ENCODE results near the gene CCDC85A. TPM values are rescaled to one million over a fixed set of nuclear protein-coding genes. Genes with fewer than 3 reads are reported as not detected.
A peak's percentile ranks its signal among the peaks of the same experiment; 100 is the strongest.

Gene CCDC85A
- total and polyA plus RNA-seq, 9 donors: 2.8 to 5.5 (median 4.4) TPM

DNA sequence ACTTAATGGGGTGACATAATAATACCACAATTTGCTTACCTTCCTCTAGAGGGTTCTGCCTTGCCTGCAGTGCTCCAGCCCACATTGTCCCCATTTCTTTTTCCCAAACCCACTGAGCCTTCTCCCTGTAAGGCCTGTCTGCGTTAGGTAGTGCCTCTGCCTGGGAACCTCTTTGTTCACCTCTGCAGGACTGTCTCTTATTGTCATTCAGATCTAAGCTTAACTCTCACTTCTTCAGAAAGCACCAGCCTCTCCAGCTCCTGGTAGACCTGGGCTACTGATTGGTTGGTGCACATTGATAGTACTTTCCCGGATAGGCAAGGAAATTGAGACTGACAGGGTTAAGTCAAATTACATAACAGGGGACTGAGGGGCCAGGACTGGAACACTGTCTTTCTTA is 49.1 kb downstream of the CCDC85A start:
- no peak overlapping the region for H3K4me3 ChIP-seq (ENCODE audit: low read length)
- H3K9me3 ChIP-seq (replicated peaks; ENCODE audit: control insufficient read depth, low read depth, low read length): no peaks in the 10 kb centered on the region
- H3K27ac ChIP-seq (ENCODE audit: low read length): no peak overlapping the region
- 83% methylated on average over 1 of the region's 2 CpGs for WGBS (ENCODE audit: insufficient coverage)
- H3K36me3 ChIP-seq (ENCODE audit: control insufficient read depth, insufficient read depth, low read length): no peaks in the 10 kb centered on the region
- DNase-seq: no peak
- peaks cover 2% of the 10 kb centered on the region for H3K4me1 ChIP-seq (ENCODE audit: control insufficient read depth, insufficient read depth, low read length)
- no peaks in the 10 kb centered on the region for H3K27me3 ChIP-seq (ENCODE audit: control insufficient read depth, insufficient read depth, low read length)

DNA sequence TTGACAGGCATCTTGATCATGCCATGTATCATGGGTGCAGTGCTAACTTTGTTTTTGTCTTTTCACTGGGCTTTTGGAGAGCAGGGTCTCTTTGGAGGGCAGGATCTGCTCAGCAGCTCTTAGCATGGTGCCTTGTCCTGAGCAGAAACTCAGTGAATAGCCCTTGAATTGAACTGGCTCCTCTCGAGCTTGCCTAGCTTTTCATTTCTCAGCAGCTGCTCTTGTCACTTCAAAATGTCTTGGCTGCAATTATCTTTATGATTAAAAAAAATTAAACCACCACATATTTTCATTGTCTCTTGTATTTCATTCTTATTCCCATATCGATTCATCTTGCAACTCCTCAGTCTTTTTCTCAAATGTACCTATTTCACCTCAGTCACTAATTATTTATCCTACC is 50.5 kb downstream of the CCDC85A start:
- Histone ChIP-seq H3K36me3 (ENCODE audit: control insufficient read depth, insufficient read depth, low read length) (no peaks in the 10 kb centered on the region), H3K27me3 (ENCODE audit: control insufficient read depth, insufficient read depth, low read length) (no peaks in the 10 kb centered on the region), H3K4me3 (ENCODE audit: low read length) (no peak overlapping the region), H3K4me1 (ENCODE audit: control insufficient read depth, insufficient read depth, low read length) (peaks cover 2% of the 10 kb centered on the region), H3K9me3 (replicated peaks; ENCODE audit: control insufficient read depth, low read depth, low read length) (no peaks in the 10 kb centered on the region), H3K27ac (ENCODE audit: low read length) (no peak overlapping the region)
- peak; percentile 16 for DNase-seq
- WGBS (ENCODE audit: insufficient coverage): 64% methylated on average over 2 of the region's 2 CpGs

GRCh38 chr2:56239030-56239429 is 55.2 kb downstream of the CCDC85A start:
- no CpG with 5 or more reads among the region's 2 CpGs for WGBS (ENCODE audit: insufficient coverage)
- Histone ChIP-seq H3K27me3 (ENCODE audit: control insufficient read depth, insufficient read depth, low read length) (no peaks in the 10 kb centered on the region), H3K27ac (ENCODE audit: low read length) (no peak overlapping the region), H3K4me1 (ENCODE audit: control insufficient read depth, insufficient read depth, low read length) (peaks cover 1% of the 10 kb centered on the region), H3K9me3 (replicated peaks; ENCODE audit: control insufficient read depth, low read depth, low read length) (no peaks in the 10 kb centered on the region), H3K4me3 (ENCODE audit: low read length) (no peak overlapping the region), H3K36me3 (ENCODE audit: control insufficient read depth, insufficient read depth, low read length) (no peaks in the 10 kb centered on the region)
- DNase-seq: no peak

DNA sequence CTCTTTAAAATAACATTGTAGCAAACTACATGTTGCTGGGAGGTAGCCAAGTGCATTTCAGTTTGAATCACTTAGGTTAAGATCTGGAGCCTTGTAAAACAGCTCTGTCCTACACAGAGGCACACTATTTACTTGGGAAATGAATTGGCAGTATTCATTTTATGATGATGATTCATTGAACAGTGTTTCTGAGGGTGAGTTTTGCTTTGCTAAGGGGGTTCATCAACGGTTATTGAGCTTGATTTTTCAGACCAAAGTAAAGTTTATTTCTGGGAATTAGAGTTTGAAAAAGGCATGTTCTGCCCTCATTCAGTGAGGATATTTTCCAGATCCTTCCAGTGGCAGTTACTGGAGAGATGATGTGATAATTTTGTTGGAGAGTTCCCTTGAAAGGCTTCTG is 55.6 kb downstream of the CCDC85A start:
- Histone ChIP-seq H3K27me3 (ENCODE audit: control insufficient read depth, insufficient read depth, low read length) (no peaks in the 10 kb centered on the region), H3K4me1 (ENCODE audit: control insufficient read depth, insufficient read depth, low read length) (no peaks in the 10 kb centered on the region), H3K4me3 (ENCODE audit: low read length) (no peak overlapping the region), H3K36me3 (ENCODE audit: control insufficient read depth, insufficient read depth, low read length) (no peaks in the 10 kb centered on the region), H3K27ac (ENCODE audit: low read length) (no peak overlapping the region), H3K9me3 (replicated peaks; ENCODE audit: control insufficient read depth, low read depth, low read length) (no peaks in the 10 kb centered on the region)
- peak; percentile 31 for DNase-seq
- WGBS (ENCODE audit: insufficient coverage): no CpG with 5 or more reads among the region's 1 CpG

DNA sequence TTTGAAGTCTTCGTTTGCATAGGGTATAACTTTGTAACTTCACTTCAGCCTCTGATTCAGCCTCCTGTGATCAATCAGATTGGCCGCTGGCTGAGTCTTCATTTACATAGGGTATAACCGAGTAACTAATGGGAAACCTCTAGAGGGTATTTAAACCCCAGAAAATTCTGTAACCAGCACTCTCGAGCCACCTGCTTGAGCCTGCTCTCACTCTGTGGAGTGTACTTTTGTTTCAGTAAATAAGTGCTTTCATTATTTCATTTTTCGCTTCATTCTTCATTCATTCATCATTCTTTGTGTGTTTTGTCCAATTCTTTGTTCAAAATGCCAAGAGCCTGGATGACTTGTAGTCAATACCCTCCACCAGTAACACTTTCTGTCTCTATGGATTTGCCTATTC is 56.4 kb downstream of the CCDC85A start:
- no peaks in the 10 kb centered on the region for H3K27me3 ChIP-seq (ENCODE audit: control insufficient read depth, insufficient read depth, low read length)
- H3K4me3 ChIP-seq (ENCODE audit: low read length): no peak overlapping the region
- H3K36me3 ChIP-seq (ENCODE audit: control insufficient read depth, insufficient read depth, low read length): no peaks in the 10 kb centered on the region
- DNase-seq: no peak
- H3K9me3 ChIP-seq (replicated peaks; ENCODE audit: control insufficient read depth, low read depth, low read length): no peaks in the 10 kb centered on the region
- no peak overlapping the region for H3K27ac ChIP-seq (ENCODE audit: low read length)
- H3K4me1 ChIP-seq (ENCODE audit: control insufficient read depth, insufficient read depth, low read length): no peaks in the 10 kb centered on the region
- WGBS (ENCODE audit: insufficient coverage): 100% methylated on average over 1 of the region's 5 CpGs

GRCh38 chr2:56244506-56244905 is 60.7 kb downstream of the CCDC85A start:
- Histone ChIP-seq H3K4me1 (ENCODE audit: control insufficient read depth, insufficient read depth, low read length) (no peaks in the 10 kb centered on the region), H3K9me3 (replicated peaks; ENCODE audit: control insufficient read depth, low read depth, low read length) (no peaks in the 10 kb centered on the region), H3K27me3 (ENCODE audit: control insufficient read depth, insufficient read depth, low read length) (no peaks in the 10 kb centered on the region), H3K27ac (ENCODE audit: low read length) (no peak overlapping the region), H3K36me3 (ENCODE audit: control insufficient read depth, insufficient read depth, low read length) (no peaks in the 10 kb centered on the region), H3K4me3 (ENCODE audit: low read length) (no peak overlapping the region)
- WGBS (ENCODE audit: insufficient coverage): no CpG with 5 or more reads among the region's 1 CpG
- DNase-seq: no peak

GRCh38 chr2:56244911-56245530 is 61.2 kb downstream of the CCDC85A start:
- Histone ChIP-seq H3K4me1 (ENCODE audit: control insufficient read depth, insufficient read depth, low read length) (no peaks in the 10 kb centered on the region), H3K4me3 (ENCODE audit: low read length) (no peak overlapping the region), H3K27ac (ENCODE audit: low read length) (no peak overlapping the region), H3K9me3 (replicated peaks; ENCODE audit: control insufficient read depth, low read depth, low read length) (no peaks in the 10 kb centered on the region), H3K27me3 (ENCODE audit: control insufficient read depth, insufficient read depth, low read length) (no peaks in the 10 kb centered on the region), H3K36me3 (ENCODE audit: control insufficient read depth, insufficient read depth, low read length) (no peaks in the 10 kb centered on the region)
- no peak for DNase-seq
- no CpG with 5 or more reads among the region's 1 CpG for WGBS (ENCODE audit: insufficient coverage)

- H3K4me1 ChIP-seq (ENCODE audit: control insufficient read depth, insufficient read depth, low read length): no peaks in the 10 kb centered on the region
- no peak overlapping the region for H3K27ac ChIP-seq (ENCODE audit: low read length)
- no peaks in the 10 kb centered on the region for H3K27me3 ChIP-seq (ENCODE audit: control insufficient read depth, insufficient read depth, low read length)
- 59% methylated on average over 2 of the region's 5 CpGs for WGBS (ENCODE audit: insufficient coverage)
- peak; percentile 41 for DNase-seq
- H3K9me3 ChIP-seq (replicated peaks; ENCODE audit: control insufficient read depth, low read depth, low read length): no peaks in the 10 kb centered on the region
- H3K36me3 ChIP-seq (ENCODE audit: control insufficient read depth, insufficient read depth, low read length): no peaks in the 10 kb centered on the region
- no peak overlapping the region for H3K4me3 ChIP-seq (ENCODE audit: low read length)
These were observed 65.4 kb downstream of the CCDC85A start for GRCh38 chr2:56248965-56249742.

GRCh38 chr2:56250153-56250729 is 66.5 kb downstream of the CCDC85A start:
- WGBS (ENCODE audit: insufficient coverage): 77% methylated on average over 2 of the region's 2 CpGs
- H3K4me3 ChIP-seq (ENCODE audit: low read length): no peak overlapping the region
- no peak for DNase-seq

DNA sequence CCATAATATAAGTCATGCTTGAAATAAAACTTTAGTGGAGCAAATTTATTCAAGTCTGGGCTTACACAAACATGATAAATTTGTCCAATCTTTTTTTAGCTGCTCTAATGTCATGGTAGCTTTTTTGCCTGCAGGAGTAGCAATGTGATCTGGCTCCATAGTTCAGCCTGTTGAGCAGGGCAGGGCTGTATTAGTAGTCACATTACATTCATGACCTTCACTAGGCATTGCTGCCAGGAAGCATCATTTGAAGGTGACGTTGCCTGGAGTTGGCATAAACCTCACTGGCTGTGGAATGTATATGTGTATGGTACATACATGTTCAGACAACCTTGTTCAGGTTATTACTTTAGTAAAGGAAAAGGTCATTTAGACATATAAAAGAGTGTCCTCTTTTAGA is 76.6 kb downstream of the CCDC85A start:
- H3K27me3 ChIP-seq (ENCODE audit: control insufficient read depth, insufficient read depth, low read length): no peaks in the 10 kb centered on the region
- no peaks in the 10 kb centered on the region for H3K4me1 ChIP-seq (ENCODE audit: control insufficient read depth, insufficient read depth, low read length)
- WGBS (ENCODE audit: insufficient coverage): no CpG with 5 or more reads among the region's 1 CpG
- H3K27ac ChIP-seq (ENCODE audit: low read length): no peak overlapping the region
- no peaks in the 10 kb centered on the region for H3K9me3 ChIP-seq (replicated peaks; ENCODE audit: control insufficient read depth, low read depth, low read length)
- H3K36me3 ChIP-seq (ENCODE audit: control insufficient read depth, insufficient read depth, low read length): no peaks in the 10 kb centered on the region
- no peak overlapping the region for H3K4me3 ChIP-seq (ENCODE audit: low read length)
- peak; percentile 23 for DNase-seq

More at GRCh38 chr2:56250153-56250729, 66.5 kb downstream of the CCDC85A start:
- Histone ChIP-seq H3K27ac (ENCODE audit: low read length) (no peak overlapping the region), H3K36me3 (ENCODE audit: control insufficient read depth, insufficient read depth, low read length) (no peaks in the 10 kb centered on the region), H3K27me3 (ENCODE audit: control insufficient read depth, insufficient read depth, low read length) (no peaks in the 10 kb centered on the region), H3K9me3 (replicated peaks; ENCODE audit: control insufficient read depth, low read depth, low read length) (no peaks in the 10 kb centered on the region), H3K4me1 (ENCODE audit: control insufficient read depth, insufficient read depth, low read length) (no peaks in the 10 kb centered on the region)

Measured in muscle of leg (tissue), 11 donors.